GM23338 (cell line): ENCODE measurements around the gene FLNC. TPM values are rescaled to one million over a fixed set of nuclear protein-coding genes. Genes with fewer than 3 reads are reported as not detected.
A peak's percentile ranks its signal among the peaks of the same experiment; 100 is the strongest.

Experiments
- ATAC-seq: fragments of 200-7000 bp; cut with Tn5 transposase; 3 replicates; pipeline ENCODE4 v1.9.1; 2020
- DNase-seq: peaks from one replicate; pipeline ENCODE4 v3.0.0-alpha.2; 2015; ENCODE audit warnings: low spot score
- H2AFZ ChIP-seq: fragments of 200-600 bp; sonication (generic); 2 replicates; pipeline ENCODE4 v1.8.0; 2016; ENCODE audit warnings: antibody characterized with exemption, mild to moderate bottlenecking, moderate library complexity
- H3F3A ChIP-seq: fragments of 200-600 bp; sonication (generic); replicated peaks from 2 replicates; pipeline ENCODE4 v1.8.0; 2017; ENCODE audit warnings: antibody characterized with exemption, mixed run types, low read depth
- H3K27ac ChIP-seq: fragments of 200-600 bp; sonication (generic); 2 replicates; pipeline ENCODE4 v1.6.1; 2016; ENCODE audit warnings: low read depth
- H3K27me3 ChIP-seq: fragments of 200-600 bp; sonication (generic); 2 replicates; pipeline ENCODE4 v1.8.0; 2016; ENCODE audit warnings: mild to moderate bottlenecking, mixed run types, moderate library complexity; ENCODE audit not compliant: insufficient read depth
- H3K36me3 ChIP-seq: fragments of 200-600 bp; sonication (generic); 2 replicates; pipeline ENCODE4 v1.8.0; 2016; ENCODE audit warnings: mild to moderate bottlenecking; ENCODE audit not compliant: insufficient read depth
- H3K4me1 ChIP-seq: fragments of 200-600 bp; sonication (generic); 2 replicates; pipeline ENCODE4 v1.8.0; 2016; ENCODE audit warnings: mild to moderate bottlenecking, moderate library complexity; ENCODE audit not compliant: insufficient read depth
- H3K4me2 ChIP-seq: fragments of 200-600 bp; sonication (generic); 2 replicates; pipeline ENCODE4 v1.7.1; 2017; ENCODE audit warnings: mixed run types
- H3K4me3 ChIP-seq: fragments of 200-600 bp; sonication (generic); 2 replicates; pipeline ENCODE4 v1.6.1; 2016; ENCODE audit warnings: mixed run types
- H3K79me2 ChIP-seq: fragments of 200-600 bp; sonication (generic); replicated peaks from 2 replicates; pipeline ENCODE4 v1.8.0; 2017; ENCODE audit warnings: mild to moderate bottlenecking; ENCODE audit not compliant: insufficient read depth
- H3K9me2 ChIP-seq: fragments of 200-600 bp; sonication (generic); 2 replicates; pipeline ENCODE4 v1.8.0; 2017; ENCODE audit not compliant: insufficient read depth
- H4K20me1 ChIP-seq: fragments of 200-600 bp; sonication (generic); replicated peaks from 2 replicates; pipeline ENCODE4 v1.8.0; 2017; ENCODE audit warnings: mild to moderate bottlenecking; ENCODE audit not compliant: insufficient read depth
- H3K27ac Mint-ChIP-seq: 2 replicates; pipeline ENCODE4 v1.8.0; 2020; ENCODE audit warnings: inconsistent platforms, mild to moderate bottlenecking, moderate library complexity, mixed read lengths
- H3K27me3 Mint-ChIP-seq: 3 replicates; pipeline ENCODE4 v1.8.0; 2022; ENCODE audit warnings: low read depth, mild to moderate bottlenecking, moderate library complexity, mixed read lengths, inconsistent platforms; ENCODE audit not compliant: insufficient read depth, poor library complexity
- H3K36me3 Mint-ChIP-seq: 3 replicates; pipeline ENCODE4 v1.8.0; 2021; ENCODE audit warnings: low read depth, mild to moderate bottlenecking, inconsistent platforms, moderate library complexity, mixed read lengths
- H3K4me1 Mint-ChIP-seq: 3 replicates; pipeline ENCODE4 v1.8.0; 2020; ENCODE audit warnings: mild to moderate bottlenecking, inconsistent platforms, mixed read lengths
- H3K4me3 Mint-ChIP-seq: 3 replicates; pipeline ENCODE4 v1.8.0; 2021; ENCODE audit warnings: moderate library complexity, mild to moderate bottlenecking, inconsistent platforms, mixed read lengths
- H3K9me3 Mint-ChIP-seq: 3 replicates; pipeline ENCODE4 v1.8.0; 2020; ENCODE audit warnings: moderate library complexity, mild to moderate bottlenecking, inconsistent platforms, mixed read lengths
- CTCF ChIP-seq, 2 experiments: fragments of 200-600 bp in 1 of 2; sonication (generic) in 1 of 2; conservative IDR thresholded peaks; 2 replicates each; pipeline versions ENCODE4 v1.5.1 to v1.6.1; 2016 to 2017; ENCODE audit warnings: antibody characterized with exemption in 2 of 2, low read depth in 2 of 2, mild to moderate bottlenecking in 2 of 2, moderate library complexity in 1 of 2
- EZH2 ChIP-seq: fragments of 200-600 bp; sonication (generic); IDR thresholded peaks from one replicate; pipeline ENCODE4 v1.8.0; 2017; ENCODE audit warnings: antibody characterized with exemption, mild to moderate bottlenecking, low read depth; ENCODE audit not compliant: unreplicated experiment
- JUNB ChIP-seq: IDR thresholded peaks from one replicate; pipeline ENCODE4 v1.6.1; 2016; ENCODE audit warnings: antibody characterized with exemption; ENCODE audit not compliant: unreplicated experiment
- REST ChIP-seq: IDR thresholded peaks from one replicate; pipeline ENCODE4 v1.6.1; 2018; ENCODE audit warnings: antibody characterized with exemption; ENCODE audit not compliant: unreplicated experiment
- STAT1 ChIP-seq: IDR thresholded peaks from one replicate; pipeline ENCODE4 v1.6.1; 2016; ENCODE audit warnings: antibody characterized with exemption; ENCODE audit not compliant: unreplicated experiment
- ZNF114 ChIP-seq: fragments of 250-450 bp; sonication (Bioruptor Pico); IDR thresholded peaks from 2 replicates; pipeline ENCODE4 v1.5.0; 2020; ENCODE audit warnings: mild to moderate bottlenecking, moderate library complexity
- ZNF331 ChIP-seq: fragments of 250-450 bp; sonication (Bioruptor Pico); IDR thresholded peaks from 2 replicates; pipeline ENCODE4 v1.5.0; 2020; ENCODE audit warnings: low read depth, mild to moderate bottlenecking, moderate library complexity
- polyA plus RNA-seq: library from polyadenylated mRNA; unstranded; fragments of >200 nt; fragmentation: Nextera tagmentation; extraction: Ambion mirVana; gene quantifications from 2 replicates; pipeline ENCODE4 v1.2.1, GENCODE V29; 2016
- total RNA-seq: library from RNA; depleted of rRNA; stranded (reverse); fragments of >200 nt; shearing (Covaris generic); gene quantifications from 2 replicates; pipeline ENCODE4 v1.2.3, GENCODE V29; 2014

Gene FLNC
- total and polyA plus RNA-seq, 2 experiments from 2014 or later, result 0.65 to 11.8 TPM

GRCh38 chr7:128867241-128867640 lies 37.0 kb downstream of the FLNC start (continued):
- TF ChIP-seq CTCF (conservative IDR thresholded peaks at IDR 0.05; ENCODE audit: low read depth in 2 of 2) (no peak), JUNB (no peak), STAT1 (no peak)

GRCh38 chr7:128867842-128868623 lies 37.8 kb downstream of the FLNC start:
- peaks cover 16% of the 10 kb centered on the region; the same call in 1 of the 2 replicates for H3F3A ChIP-seq
- Mint-ChIP-seq H3K9me3 (no peaks in the 10 kb centered on the region; the same call in 2 of the 3 replicates), H3K4me3 (peak overlapping the region; percentile 73), H3K36me3 (peaks cover 11% of the 10 kb centered on the region), H3K27me3 (peaks cover 41% of the 10 kb centered on the region), H3K4me1 (peaks cover 30% of the 10 kb centered on the region), H3K27ac (no peak overlapping the region)
- DNase-seq (peak; percentile 57), ATAC-seq (peak; percentile 3)
- peak overlapping the region; percentile 85 for H3K4me2 ChIP-seq
- H3K4me1 ChIP-seq, result peaks cover 27% of the 10 kb centered on the region
- H2AFZ ChIP-seq, result no peak overlapping the region
- H4K20me1 ChIP-seq, result peaks cover 7% of the 10 kb centered on the region
- H3K36me3 ChIP-seq, result no peaks in the 10 kb centered on the region
- H3K79me2 ChIP-seq, result peaks cover 11% of the 10 kb centered on the region
- H3K27me3 ChIP-seq, result peaks cover 56% of the 10 kb centered on the region
- no peaks in the 10 kb centered on the region for H3K9me2 ChIP-seq
- TF ChIP-seq JUNB, result no peak
- no peak overlapping the region for H3K27ac ChIP-seq
- peak overlapping the region; percentile 75 for H3K4me3 ChIP-seq

- peak overlapping the region; percentile 75 for H3K4me3 ChIP-seq
- H3K4me3 Mint-ChIP-seq, result peak overlapping the region; percentile 73
- no peaks in the 10 kb centered on the region for H3K9me2 ChIP-seq
- peaks cover 6% of the 10 kb centered on the region for H4K20me1 ChIP-seq
- H2AFZ ChIP-seq, result peak overlapping the region; percentile 88; the same call in 1 of the 2 replicates
- H3F3A ChIP-seq, result 0 out of 2 replicates have a peak, but pooled peaks cover 12% of the 10 kb centered on the region
- peaks cover 56% of the 10 kb centered on the region for H3K27me3 ChIP-seq
- DNase-seq, result no peak
- H3K36me3 ChIP-seq, result no peaks in the 10 kb centered on the region
- H3K4me2 ChIP-seq, result peak overlapping the region; percentile 85
- H3K4me1 Mint-ChIP-seq, result peaks cover 29% of the 10 kb centered on the region
- H3K36me3 Mint-ChIP-seq, result peaks cover 11% of the 10 kb centered on the region
- no peak overlapping the region for H3K27ac Mint-ChIP-seq
- no peak overlapping the region for H3K27ac ChIP-seq
- no peak for ATAC-seq
- H3K9me3 Mint-ChIP-seq, result no peaks in the 10 kb centered on the region; the same call in 2 of the 3 replicates
- H3K4me1 ChIP-seq, result peaks cover 25% of the 10 kb centered on the region
- H3K79me2 ChIP-seq, result peaks cover 5% of the 10 kb centered on the region
- peaks cover 41% of the 10 kb centered on the region for H3K27me3 Mint-ChIP-seq
- TF ChIP-seq REST (no peak), ZNF114 (CRISPR knock-in tag) (no peak), STAT1 (no peak), ZNF331 (no peak), EZH2 (peak; percentile 29), CTCF (conservative IDR thresholded peaks at IDR 0.05; ENCODE audit: low read depth in 2 of 2) (no peak)
Measured at GRCh38 chr7:128868624-128869137, 38.5 kb downstream of the FLNC start.
